Loucy (cell line): ENCODE results near the gene ANO2.

Experiments
- H2AFZ ChIP-seq: fragments of 200-600 bp; sonication (generic); 2 replicates; pipeline ENCODE4 v1.6.0; 2016; ENCODE audit warnings: antibody characterized with exemption, mild to moderate bottlenecking, low read length, moderate library complexity
- H3F3A ChIP-seq: fragments of 200-600 bp; 2 replicates; pipeline ENCODE4 v1.6.0; 2016; ENCODE audit warnings: antibody characterized with exemption, low read depth, mild to moderate bottlenecking
- H3K27me3 ChIP-seq: fragments of 200-600 bp; sonication (generic); 2 replicates; pipeline ENCODE4 v1.6.1; 2014; ENCODE audit warnings: low read length, mild to moderate bottlenecking; ENCODE audit not compliant: insufficient read depth, poor library complexity, severe bottlenecking
- H3K36me3 ChIP-seq: fragments of 200-600 bp; sonication (generic); 2 replicates; pipeline ENCODE4 v1.6.1; 2016; ENCODE audit warnings: low read length; ENCODE audit not compliant: insufficient read depth
- H3K4me1 ChIP-seq: fragments of 200-600 bp; sonication (generic); 2 replicates; pipeline ENCODE4 v1.5.1; 2014; ENCODE audit warnings: low read length, mild to moderate bottlenecking; ENCODE audit not compliant: insufficient read depth, poor library complexity, severe bottlenecking
- H3K4me2 ChIP-seq: fragments of 200-600 bp; sonication (generic); 2 replicates; pipeline ENCODE4 v1.6.0; 2014; ENCODE audit warnings: antibody characterized with exemption, low read length, low read depth, mild to moderate bottlenecking; ENCODE audit not compliant: poor library complexity, severe bottlenecking
- H3K4me3 ChIP-seq: fragments of 200-600 bp; sonication (generic); 2 replicates; pipeline ENCODE4 v1.5.1; 2014; ENCODE audit warnings: low read length, mild to moderate bottlenecking, mixed read lengths; ENCODE audit not compliant: poor library complexity, severe bottlenecking
- H3K79me2 ChIP-seq: fragments of 200-600 bp; sonication (generic); 2 replicates; pipeline ENCODE4 v1.6.1; 2014; ENCODE audit warnings: low read length; ENCODE audit not compliant: insufficient read depth
- H3K9ac ChIP-seq: fragments of 200-600 bp; sonication (generic); 2 replicates; pipeline ENCODE4 v1.6.0; 2014; ENCODE audit warnings: mild to moderate bottlenecking, low read depth, low read length, moderate library complexity; ENCODE audit not compliant: poor library complexity, severe bottlenecking
- H3K9me2 ChIP-seq: fragments of 200-600 bp; sonication (generic); replicated peaks from 2 replicates; pipeline ENCODE4 v1.6.1; 2016; ENCODE audit warnings: low read depth, low read length, mixed read lengths
- H3K9me3 ChIP-seq: fragments of 200-600 bp; sonication (generic); 2 replicates; pipeline ENCODE4 v1.6.1; 2014; ENCODE audit warnings: mild to moderate bottlenecking, antibody characterized with exemption, low read length, low read depth; ENCODE audit not compliant: insufficient read depth
- H4K20me1 ChIP-seq: fragments of 200-600 bp; sonication (generic); 2 replicates; pipeline ENCODE4 v1.6.0; 2014; ENCODE audit warnings: antibody characterized with exemption, low read length, mild to moderate bottlenecking; ENCODE audit not compliant: insufficient read depth, poor library complexity, severe bottlenecking
- CTCF ChIP-seq: fragments of 200-600 bp; sonication (generic); conservative IDR thresholded peaks from 2 replicates; pipeline ENCODE4 v1.5.1; 2014; ENCODE audit warnings: mild to moderate bottlenecking, antibody characterized with exemption, low read length
- EZH2phosphoT487 ChIP-seq: fragments of 200-600 bp; IDR thresholded peaks from 2 replicates; pipeline ENCODE4 v1.6.1; 2018; ENCODE audit warnings: antibody characterized with exemption, mild to moderate bottlenecking, moderate library complexity, borderline replicate concordance

ANO2 gene

DNA sequence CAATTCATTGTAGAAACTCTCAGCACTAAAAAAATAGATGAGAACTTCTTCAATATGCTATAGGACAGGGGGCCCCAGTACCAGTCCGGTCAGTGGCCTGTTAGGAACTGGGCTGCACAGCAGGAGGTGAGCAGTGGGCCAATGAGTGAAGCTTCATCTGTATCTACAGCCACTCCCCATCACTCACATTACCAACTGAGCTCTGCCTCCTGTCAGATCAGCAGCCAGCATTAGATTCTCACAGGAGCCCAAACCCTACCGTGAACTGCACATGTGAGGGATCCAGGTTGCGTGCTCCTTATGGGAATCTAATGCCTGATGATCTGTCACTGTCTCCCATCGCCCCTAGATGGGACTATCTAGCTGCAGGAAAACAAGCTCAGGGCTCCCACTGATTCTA lies 15.7 kb upstream of the ANO2 start:
- Histone ChIP-seq H4K20me1 (no peaks in the 10 kb centered on the region), H3K36me3 (no peaks in the 10 kb centered on the region), H3K9me3 (no peaks in the 10 kb centered on the region), H3K27me3 (no peaks in the 10 kb centered on the region), H2AFZ (no peak overlapping the region), H3K4me3 (no peak overlapping the region), H3K9ac (no peak overlapping the region), H3K79me2 (no peaks in the 10 kb centered on the region), H3K9me2 (no peaks in the 10 kb centered on the region), H3F3A (no peaks in the 10 kb centered on the region), H3K4me2 (no peak overlapping the region), H3K4me1 (no peaks in the 10 kb centered on the region)
- no peak for TF ChIP-seq EZH2phosphoT487
- no peak for TF ChIP-seq CTCF

DNA sequence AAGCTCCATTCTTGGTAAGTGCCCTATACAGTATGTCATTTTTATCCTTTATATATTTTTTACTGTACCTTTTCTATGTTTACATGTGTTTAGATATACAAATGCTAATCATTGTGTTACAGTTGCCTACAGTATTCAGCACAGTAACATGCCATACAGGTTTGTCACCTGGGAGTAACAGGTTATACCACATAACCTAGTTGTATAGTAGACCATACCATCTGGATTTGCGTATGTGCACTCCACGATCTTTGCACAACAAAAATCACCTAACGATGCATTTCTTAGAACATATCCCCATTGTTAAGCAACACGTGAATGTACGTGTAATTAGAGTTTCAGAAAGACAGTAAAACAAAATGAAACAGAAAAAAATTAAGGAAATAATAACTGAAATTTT lies 11.9 kb upstream of the ANO2 start:
- Histone ChIP-seq H3K4me2 (no peak overlapping the region), H2AFZ (no peak overlapping the region), H3K27me3 (no peaks in the 10 kb centered on the region), H3K9me2 (no peaks in the 10 kb centered on the region), H3K4me1 (no peaks in the 10 kb centered on the region), H3K36me3 (no peaks in the 10 kb centered on the region), H3F3A (no peaks in the 10 kb centered on the region), H3K9me3 (no peaks in the 10 kb centered on the region), H4K20me1 (no peaks in the 10 kb centered on the region), H3K9ac (no peak overlapping the region), H3K79me2 (no peaks in the 10 kb centered on the region), H3K4me3 (no peak overlapping the region)
- no peak for TF ChIP-seq CTCF
- TF ChIP-seq EZH2phosphoT487: no peak

GRCh38 chr12:5954661-5955060 lies 9.6 kb upstream of the ANO2 start:
- no peak overlapping the region for H3K9ac ChIP-seq
- TF ChIP-seq EZH2phosphoT487 (no peak), CTCF (no peak)
- H3K9me3 ChIP-seq: no peaks in the 10 kb centered on the region
- no peaks in the 10 kb centered on the region for H3K27me3 ChIP-seq
- no peaks in the 10 kb centered on the region for H3K4me1 ChIP-seq
- no peaks in the 10 kb centered on the region for H3K36me3 ChIP-seq
- H4K20me1 ChIP-seq: no peaks in the 10 kb centered on the region
- H3K4me2 ChIP-seq: no peak overlapping the region
- no peaks in the 10 kb centered on the region for H3K79me2 ChIP-seq
- no peaks in the 10 kb centered on the region for H3K9me2 ChIP-seq
- no peak overlapping the region for H3K4me3 ChIP-seq
- H2AFZ ChIP-seq: no peak overlapping the region
- no peaks in the 10 kb centered on the region for H3F3A ChIP-seq
